Ishikawa (cell line): ENCODE results near the gene CAMK1D.

ENCODE experiments used
- CEBPB ChIP-seq: IDR thresholded peaks from 2 replicates; pipeline ENCODE4 v1.6.1; 2012
- CREB1 ChIP-seq: IDR thresholded peaks from 2 replicates; pipeline ENCODE4 v1.6.1; 2012; ENCODE audit warnings: low read depth
- EGR1 ChIP-seq: IDR thresholded peaks from 2 replicates; pipeline ENCODE4 v1.6.1; 2012
- EP300 ChIP-seq: IDR thresholded peaks from 2 replicates; pipeline ENCODE4 v1.6.1; 2012; ENCODE audit warnings: borderline replicate concordance
- FOXM1 ChIP-seq: IDR thresholded peaks from 2 replicates; pipeline ENCODE4 v1.6.1; 2012; ENCODE audit warnings: low read depth, borderline replicate concordance
- NFIC ChIP-seq: IDR thresholded peaks from 2 replicates; pipeline ENCODE4 v1.6.1; 2012
- RAD21 ChIP-seq: IDR thresholded peaks from 2 replicates; pipeline ENCODE4 v1.6.1; 2012; ENCODE audit warnings: low read depth
- TAF1 ChIP-seq: IDR thresholded peaks from 2 replicates; pipeline ENCODE4 v1.6.1; 2012; ENCODE audit warnings: low read depth, mild to moderate bottlenecking
- TCF12 ChIP-seq: IDR thresholded peaks from 2 replicates; pipeline ENCODE4 v1.6.1; 2012; ENCODE audit warnings: low read depth
- TEAD4 ChIP-seq: IDR thresholded peaks from 2 replicates; pipeline ENCODE4 v1.6.1; 2012
- USF1 ChIP-seq: IDR thresholded peaks from 2 replicates; pipeline ENCODE4 v1.6.1; 2012
- YY1 ChIP-seq: IDR thresholded peaks from 2 replicates; pipeline ENCODE4 v1.6.1; 2012; ENCODE audit warnings: low read depth
- ZBTB7A ChIP-seq: IDR thresholded peaks from 2 replicates; pipeline ENCODE4 v1.6.1; 2012; ENCODE audit warnings: low read depth
- TF ChIP-seq, protein P1 (sequence below): IDR thresholded peaks from 2 replicates; pipeline ENCODE4 v1.6.1; 2012
- TF ChIP-seq, protein P2 (sequence below): IDR thresholded peaks from 2 replicates; pipeline ENCODE4 v1.6.1; 2012; ENCODE audit warnings: low read depth, mild to moderate bottlenecking

CAMK1D gene

GRCh38 chr10:12513775-12514673 is 164.7 kb downstream of the CAMK1D start:
- TF ChIP-seq TAF1 (no peak), NFIC (no peak), CEBPB (no peak), CREB1 (no peak), TEAD4 (no peak), EGR1 (no peak), FOXM1 (no peak), TCF12 (no peak), USF1 (no peak), EP300 (no peak), YY1 (no peak), ZBTB7A (no peak), RAD21 (no peak)
- TF ChIP-seq, protein P1, sequence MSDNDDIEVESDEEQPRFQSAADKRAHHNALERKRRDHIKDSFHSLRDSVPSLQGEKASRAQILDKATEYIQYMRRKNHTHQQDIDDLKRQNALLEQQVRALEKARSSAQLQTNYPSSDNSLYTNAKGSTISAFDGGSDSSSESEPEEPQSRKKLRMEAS: no peak
- TF ChIP-seq, protein P2, sequence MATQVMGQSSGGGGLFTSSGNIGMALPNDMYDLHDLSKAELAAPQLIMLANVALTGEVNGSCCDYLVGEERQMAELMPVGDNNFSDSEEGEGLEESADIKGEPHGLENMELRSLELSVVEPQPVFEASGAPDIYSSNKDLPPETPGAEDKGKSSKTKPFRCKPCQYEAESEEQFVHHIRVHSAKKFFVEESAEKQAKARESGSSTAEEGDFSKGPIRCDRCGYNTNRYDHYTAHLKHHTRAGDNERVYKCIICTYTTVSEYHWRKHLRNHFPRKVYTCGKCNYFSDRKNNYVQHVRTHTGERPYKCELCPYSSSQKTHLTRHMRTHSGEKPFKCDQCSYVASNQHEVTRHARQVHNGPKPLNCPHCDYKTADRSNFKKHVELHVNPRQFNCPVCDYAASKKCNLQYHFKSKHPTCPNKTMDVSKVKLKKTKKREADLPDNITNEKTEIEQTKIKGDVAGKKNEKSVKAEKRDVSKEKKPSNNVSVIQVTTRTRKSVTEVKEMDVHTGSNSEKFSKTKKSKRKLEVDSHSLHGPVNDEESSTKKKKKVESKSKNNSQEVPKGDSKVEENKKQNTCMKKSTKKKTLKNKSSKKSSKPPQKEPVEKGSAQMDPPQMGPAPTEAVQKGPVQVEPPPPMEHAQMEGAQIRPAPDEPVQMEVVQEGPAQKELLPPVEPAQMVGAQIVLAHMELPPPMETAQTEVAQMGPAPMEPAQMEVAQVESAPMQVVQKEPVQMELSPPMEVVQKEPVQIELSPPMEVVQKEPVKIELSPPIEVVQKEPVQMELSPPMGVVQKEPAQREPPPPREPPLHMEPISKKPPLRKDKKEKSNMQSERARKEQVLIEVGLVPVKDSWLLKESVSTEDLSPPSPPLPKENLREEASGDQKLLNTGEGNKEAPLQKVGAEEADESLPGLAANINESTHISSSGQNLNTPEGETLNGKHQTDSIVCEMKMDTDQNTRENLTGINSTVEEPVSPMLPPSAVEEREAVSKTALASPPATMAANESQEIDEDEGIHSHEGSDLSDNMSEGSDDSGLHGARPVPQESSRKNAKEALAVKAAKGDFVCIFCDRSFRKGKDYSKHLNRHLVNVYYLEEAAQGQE: no peak

GRCh38 chr10:12518024-12518423 is 168.7 kb downstream of the CAMK1D start:
- TF ChIP-seq FOXM1 (no peak), TAF1 (no peak), RAD21 (no peak), EP300 (no peak), ZBTB7A (no peak), YY1 (no peak), TCF12 (no peak), NFIC (no peak), USF1 (no peak), EGR1 (no peak), CREB1 (no peak), CEBPB (no peak), TEAD4 (no peak)
- TF ChIP-seq, protein P1: no peak
- TF ChIP-seq, protein P2: no peak

GRCh38 chr10:12521423-12521822 is 172.1 kb downstream of the CAMK1D start:
- TF ChIP-seq TCF12 (no peak), CEBPB (no peak), USF1 (no peak), CREB1 (no peak), EGR1 (no peak), YY1 (no peak), RAD21 (no peak), NFIC (no peak), TEAD4 (no peak), FOXM1 (no peak), TAF1 (no peak), EP300 (no peak)
- TF ChIP-seq, protein P1: no peak
- TF ChIP-seq, protein P2: no peak
